ENCODE data around the gene LTV1.
A peak's percentile ranks its signal among the peaks of the same experiment; 100 is the strongest.
"Not testable (repeated sequence)": the region's sequence is repeated elsewhere in the genome, so short reads cannot be mapped to it uniquely, and the experiment has no call there.

Gene LTV1, protein sequence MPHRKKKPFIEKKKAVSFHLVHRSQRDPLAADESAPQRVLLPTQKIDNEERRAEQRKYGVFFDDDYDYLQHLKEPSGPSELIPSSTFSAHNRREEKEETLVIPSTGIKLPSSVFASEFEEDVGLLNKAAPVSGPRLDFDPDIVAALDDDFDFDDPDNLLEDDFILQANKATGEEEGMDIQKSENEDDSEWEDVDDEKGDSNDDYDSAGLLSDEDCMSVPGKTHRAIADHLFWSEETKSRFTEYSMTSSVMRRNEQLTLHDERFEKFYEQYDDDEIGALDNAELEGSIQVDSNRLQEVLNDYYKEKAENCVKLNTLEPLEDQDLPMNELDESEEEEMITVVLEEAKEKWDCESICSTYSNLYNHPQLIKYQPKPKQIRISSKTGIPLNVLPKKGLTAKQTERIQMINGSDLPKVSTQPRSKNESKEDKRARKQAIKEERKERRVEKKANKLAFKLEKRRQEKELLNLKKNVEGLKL

DNA sequence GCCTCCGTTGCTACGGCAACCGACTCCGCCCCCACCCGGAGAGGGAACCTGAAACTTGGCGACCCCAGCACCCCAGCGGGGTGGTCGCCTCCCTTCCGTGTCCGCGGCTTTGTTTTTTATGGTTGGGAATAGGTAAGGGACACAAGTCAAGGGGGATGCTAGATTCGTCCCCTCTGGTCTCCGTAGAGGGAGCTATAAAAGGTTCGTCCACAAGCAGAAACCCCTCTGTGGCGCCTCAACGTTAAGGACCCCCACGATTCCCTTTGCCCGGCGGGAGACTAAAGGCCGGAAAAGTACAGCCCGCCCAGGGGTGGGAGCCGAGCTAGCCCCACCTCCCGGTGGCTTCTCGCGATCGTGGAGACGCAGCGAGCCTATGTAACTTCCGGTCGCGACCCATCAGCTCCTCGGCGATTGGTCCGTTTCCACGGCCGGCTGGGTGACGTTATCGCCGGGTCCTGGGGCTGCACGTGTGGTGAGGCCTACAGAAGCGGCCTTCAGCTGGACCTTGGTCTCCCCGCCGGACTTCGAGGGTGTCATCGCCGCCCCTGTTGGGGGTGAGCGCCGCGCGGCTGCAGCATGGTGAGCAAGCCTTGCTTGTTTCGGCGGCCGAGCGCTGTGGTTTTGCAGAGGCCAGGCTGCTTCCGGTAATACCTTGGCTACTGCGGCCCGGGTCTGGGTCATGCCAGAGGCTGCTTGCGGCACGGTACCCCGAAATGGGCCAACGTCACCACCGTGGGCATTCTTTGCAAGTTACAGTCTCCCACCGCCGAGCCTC, at the start of gene LTV1:
LTV1 (plus strand) TSS at position 437 of the 775 bp plus-strand sequence; CDS start at position 577, 140 bp downstream.
- peak; percentile 97 for DNase-seq

DNA sequence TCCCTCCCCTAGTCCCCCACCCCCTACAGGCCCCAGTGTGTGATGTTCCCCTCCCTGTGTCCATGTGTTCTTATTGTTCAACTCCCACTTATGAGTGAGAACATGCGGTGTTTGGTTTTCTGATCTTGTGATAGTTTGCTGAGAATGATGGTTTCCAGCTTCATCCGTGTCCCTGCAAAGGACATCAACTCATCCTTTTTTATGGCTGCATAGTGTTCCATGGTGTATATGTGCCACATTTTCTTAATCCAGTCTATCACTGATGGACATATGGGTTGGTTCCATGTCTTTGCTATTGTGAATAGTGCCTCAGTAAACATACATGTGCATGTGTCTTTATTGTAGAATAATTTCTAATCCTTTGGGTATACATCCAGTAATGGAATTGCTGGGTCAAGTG, 46.6 kb upstream of the LTV1 start:
- not testable (repeated sequence) for DNase-seq

DNA sequence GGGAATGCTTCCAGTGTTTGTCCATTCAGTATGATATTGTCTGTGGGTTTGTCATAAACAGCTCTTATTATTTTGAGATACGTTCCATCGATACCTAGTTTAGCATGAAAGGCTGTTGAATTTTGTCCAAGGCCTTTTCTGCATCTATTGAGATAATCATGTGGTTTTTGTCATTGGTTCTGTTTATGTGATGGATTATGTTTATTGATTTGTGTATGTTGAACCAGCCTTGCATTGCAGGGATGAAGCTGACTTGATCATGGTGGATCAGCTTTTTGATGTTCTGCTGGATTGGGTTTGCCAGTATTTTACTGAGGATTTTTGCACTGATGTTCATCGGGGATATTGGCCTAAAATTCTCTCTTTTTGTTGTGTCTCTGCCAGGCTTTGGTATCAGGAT, 44.7 kb upstream of the LTV1 start:
- DNase-seq: not testable (repeated sequence)

DNA sequence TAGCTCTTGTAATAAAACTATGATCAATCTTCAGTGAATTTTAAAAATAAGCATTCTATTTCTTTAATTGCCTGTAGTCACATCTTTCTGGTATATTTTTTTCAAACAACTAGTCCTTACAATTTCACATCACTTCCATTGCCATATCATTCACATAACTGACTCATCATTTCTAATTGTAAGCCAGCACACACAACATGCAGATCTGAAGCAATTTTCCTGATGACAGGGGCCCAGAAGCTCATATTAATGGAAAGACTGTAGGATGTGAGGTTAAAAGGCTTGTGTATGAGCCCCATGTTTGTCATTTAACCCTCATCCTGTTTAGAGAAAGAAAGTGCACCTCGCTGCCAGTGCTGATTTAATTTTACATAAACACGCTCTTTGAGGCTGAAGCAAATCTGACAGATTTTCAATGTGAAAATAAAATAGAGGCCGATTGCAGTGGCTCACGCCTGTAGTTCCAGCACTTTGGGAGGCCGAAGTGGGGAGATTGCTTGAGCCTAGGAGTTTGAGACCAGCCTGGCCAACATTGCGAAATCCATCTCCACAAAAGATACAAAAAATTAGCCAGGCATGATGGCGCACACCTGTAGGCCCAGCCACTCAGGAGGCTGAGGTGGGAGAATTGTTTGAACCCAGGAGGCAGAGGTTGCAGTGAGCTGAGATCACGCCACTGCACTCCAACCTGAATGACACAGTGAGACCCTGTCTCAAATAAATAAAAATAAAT, 40.1 kb upstream of the LTV1 start:
- no peak for DNase-seq

DNA sequence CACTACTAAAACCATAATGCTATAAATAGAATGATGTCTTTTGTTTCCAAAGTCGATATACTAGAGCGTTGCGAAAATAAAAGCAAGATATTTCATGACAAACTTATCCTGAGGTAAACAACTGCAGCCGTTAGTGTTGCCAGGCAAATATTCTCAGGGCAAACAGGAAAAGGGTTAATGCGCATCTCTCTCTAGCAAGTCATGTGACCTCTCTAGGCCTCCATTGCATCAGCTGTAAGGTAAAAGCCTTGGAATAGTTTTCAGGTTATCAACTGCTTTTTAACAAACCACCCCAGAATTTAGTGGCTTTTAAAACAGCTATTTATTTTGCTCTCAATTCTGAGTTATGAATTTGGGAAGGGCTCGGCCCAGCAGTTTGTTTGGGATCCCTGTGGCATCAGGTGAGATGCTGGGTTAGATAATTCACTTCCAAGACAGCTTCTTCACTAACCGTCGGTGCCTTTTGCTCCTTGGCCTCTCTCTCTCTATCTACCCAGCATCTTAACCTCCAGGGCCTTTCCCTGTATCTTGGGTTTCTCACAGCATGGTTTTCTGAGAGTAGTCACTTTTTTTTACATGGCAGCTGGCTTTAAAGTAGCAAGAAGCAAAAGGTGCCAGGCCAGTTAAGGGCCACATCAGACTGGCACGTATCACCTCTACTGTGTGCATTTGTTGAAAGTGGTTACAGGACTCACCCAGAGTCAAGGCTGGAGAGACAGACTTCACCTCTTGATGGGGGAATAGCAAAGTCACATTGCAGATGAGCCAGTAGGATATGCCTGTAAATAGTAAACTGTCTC, 39.2 kb upstream of the LTV1 start:
- no peak for DNase-seq

DNA sequence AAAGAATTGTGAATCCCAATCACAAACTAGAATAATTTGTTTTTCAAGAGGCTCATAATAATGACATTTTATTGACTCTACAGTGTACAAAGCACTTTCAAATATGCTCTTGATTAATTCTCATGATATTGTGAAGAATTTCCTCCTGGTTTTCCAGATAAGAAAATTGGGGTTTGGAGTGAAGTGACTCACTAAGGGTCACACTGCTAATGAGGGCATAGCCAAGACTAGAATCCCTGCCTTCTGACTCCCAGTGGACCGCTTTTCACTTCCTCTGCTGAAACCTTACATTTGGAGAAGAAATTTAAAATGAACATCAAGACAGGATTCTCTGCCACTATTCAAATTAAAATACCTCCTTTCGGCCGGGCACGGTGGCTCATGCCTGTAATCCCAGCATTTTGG, 38.3 kb upstream of the LTV1 start:
- no peak for DNase-seq

DNA sequence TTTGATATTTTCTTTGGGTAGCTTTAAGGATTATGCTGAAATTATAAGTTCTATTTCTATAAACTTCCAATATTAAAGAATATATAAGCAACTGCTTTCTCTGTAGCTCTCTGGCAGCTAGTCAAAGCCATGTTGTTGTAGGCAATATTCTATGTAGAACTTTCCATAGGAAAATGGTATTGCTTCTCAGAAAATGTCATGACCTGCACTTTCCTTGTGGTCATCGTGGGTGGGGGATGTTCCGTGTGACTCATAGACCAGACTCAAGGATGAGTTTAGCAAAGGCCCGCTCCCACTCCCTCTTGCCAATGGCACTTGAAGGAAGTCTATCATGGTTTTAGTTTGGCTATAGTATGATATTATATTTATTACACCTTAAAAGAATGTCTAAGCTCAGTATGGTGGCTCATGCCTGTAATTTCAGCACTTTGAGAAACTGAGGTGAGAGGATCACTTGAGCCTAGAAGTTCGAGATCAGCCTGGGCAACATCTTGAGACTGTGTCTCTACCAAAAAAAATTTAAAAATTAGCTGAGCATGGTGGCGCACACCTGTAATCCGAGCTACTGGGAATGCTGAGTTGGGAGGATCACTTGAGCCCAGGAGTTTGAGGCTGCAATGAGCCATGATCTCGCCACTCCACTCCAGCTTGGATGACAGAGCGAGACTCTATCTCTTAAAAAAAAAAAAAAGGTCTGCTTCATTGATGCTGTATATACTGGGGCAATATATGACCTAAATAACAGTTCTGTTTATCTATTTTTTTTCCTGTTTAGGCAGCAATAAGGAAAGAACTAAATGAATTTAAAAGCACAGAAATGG, 36.6 kb upstream of the LTV1 start:
- no peak for DNase-seq

DNA sequence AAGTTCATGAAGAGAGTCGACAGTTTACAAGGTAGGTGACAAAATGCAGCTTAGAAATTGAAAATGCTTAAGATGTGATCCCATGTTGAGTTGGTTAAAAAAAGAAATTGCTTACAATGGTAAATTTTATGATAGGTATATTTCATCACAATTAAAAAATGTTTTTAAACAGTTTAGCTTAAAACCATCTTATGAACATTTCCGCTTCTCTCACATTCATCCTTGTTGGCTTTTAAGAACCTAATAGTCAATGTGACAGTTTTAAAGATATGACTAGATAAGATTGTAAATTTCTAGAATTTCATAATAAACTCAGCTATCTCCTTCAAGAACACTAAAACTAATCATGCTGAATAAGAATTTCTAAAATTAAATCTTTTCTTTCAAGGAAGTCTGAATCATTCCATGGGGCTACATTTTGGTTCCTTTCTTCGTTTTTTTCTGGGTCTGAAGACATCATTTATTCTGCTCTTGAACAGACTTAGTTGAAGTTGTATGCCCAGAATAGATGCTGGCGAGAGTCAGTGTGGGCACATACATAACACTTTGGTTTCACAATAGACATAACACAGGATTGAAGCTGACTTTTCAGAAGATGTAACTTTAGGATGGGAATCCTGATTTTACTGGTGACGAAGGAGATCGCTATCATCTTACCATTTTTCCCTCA, 35.9 kb upstream of the LTV1 start:
- no peak for DNase-seq

DNA sequence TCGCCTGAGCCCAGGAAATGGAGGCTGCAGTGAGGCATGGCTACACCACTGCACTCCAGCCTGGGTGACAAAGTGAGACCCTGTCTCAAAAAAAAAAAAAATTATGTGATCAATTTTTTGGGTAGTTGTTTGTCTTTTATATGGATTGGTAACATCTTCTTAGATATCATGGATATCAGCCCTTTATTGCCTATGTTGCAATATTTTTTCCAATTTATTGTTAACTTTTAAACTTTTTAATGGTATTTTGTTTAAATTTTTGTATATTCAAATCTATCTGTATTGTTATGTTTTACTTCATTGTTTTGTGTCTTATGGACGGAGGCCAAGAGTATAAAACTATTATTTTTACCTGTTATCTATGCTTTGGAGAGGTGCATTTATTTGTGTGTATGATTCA, 32.4 kb upstream of the LTV1 start:
- DNase-seq: no peak

DNA sequence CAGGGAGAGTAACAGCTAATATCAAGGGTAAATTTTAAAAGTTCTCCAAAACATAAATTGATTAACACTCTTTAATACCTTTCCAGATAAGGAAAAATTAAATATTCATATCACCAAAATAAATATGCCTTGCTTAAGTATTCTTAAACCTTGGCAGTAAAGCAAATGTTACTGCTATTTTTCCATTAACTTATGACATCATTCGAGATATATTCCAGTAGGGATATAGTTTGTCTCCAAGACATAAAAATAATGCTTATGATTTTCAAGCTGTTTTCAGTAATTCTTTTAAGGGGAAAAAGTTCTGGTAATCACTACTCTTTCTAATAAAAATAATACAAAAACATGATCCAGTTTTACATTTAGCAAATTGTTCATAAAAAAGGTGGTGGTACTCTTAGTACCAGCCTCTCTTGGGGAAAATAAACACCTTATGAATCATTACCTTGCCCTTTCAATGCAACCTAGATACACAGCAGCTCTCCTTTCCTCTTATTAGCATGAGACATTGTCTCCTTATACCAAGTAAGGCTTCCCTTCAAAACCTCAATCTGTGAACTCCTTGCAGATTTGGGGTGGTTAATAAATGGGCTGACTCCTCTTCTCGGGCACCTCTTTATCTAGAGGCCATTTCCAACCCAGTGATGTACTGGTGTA, 31.5 kb upstream of the LTV1 start:
- DNase-seq: no peak

DNA sequence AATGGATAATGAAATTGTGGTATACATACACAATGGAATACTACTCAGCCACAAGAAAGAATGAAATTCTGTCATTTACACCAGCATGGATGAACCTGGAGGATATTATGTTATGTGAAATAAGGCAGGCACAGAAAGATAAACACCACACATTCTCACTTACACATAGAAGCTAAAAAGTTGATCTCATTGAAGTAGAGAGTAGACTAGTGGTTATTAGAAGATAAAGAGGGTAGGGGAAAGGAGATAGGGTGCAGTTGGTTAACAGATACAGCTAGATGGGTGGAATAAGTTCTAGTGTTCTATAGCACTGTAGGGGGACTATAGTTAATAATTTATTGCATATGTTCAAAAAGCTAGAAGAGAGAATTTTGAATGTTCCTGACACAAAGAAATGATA, 25.5 kb upstream of the LTV1 start:
- no peak for DNase-seq

DNA sequence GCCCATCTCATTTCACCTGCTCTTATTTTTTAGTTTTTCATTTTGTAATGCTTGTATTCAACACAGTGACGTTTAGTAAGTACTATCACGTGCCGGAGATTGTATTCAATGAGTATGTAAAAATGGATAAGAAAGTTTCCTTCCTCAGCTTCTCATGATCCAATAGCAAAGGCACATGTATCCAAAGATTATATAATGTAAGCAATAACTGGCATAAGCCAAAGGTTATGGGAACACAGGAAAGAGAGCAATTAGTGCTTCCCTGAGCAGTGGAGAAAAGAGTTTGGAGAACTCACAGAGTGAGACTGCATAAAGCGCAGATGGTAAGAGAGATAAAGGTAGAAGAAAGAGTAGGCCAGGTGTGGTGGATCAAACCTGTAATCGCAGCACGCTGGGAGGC, 21.8 kb upstream of the LTV1 start:
- DNase-seq: no peak

DNA sequence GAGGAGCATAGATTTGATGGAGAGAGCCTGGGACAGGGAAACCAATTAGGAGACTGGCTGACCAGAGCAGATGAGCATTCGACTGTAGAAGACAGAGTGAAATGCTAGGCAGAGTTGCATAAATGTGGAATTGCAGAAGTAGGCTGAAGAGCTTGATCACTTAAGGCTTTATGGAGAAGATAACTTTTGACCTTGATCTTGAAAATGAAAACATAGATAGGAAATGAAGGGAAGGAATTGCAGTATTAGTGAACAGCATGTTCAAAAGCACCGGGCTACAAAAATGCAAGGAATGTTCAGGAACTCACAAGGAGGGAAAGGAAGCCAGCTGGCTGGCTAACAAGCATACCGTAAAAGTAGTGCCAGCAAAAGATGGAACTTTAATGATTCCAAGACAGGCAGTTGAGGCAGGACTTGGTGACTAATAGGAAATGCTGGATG, 20.5 kb upstream of the LTV1 start:
- DNase-seq: no peak

DNA sequence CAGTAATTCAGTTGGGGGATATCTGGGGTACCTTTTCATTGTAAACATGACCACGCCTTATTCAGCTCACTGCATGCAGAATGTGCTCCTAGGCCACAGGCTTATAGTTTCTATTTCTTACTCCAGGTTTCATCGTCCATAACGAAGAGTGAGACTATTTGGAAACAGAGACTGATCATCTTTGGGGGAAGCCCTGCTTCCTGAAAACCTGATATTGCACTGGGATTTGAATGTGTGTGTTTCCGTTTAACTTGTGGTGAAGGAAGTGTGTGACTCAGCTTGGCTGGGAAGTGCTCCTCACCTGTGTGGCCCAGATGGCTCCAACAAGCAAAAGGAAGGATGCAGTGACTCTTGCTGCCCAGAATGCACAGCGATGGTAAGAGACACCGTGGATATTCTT, 19.6 kb upstream of the LTV1 start:
- no peak for DNase-seq

DNA sequence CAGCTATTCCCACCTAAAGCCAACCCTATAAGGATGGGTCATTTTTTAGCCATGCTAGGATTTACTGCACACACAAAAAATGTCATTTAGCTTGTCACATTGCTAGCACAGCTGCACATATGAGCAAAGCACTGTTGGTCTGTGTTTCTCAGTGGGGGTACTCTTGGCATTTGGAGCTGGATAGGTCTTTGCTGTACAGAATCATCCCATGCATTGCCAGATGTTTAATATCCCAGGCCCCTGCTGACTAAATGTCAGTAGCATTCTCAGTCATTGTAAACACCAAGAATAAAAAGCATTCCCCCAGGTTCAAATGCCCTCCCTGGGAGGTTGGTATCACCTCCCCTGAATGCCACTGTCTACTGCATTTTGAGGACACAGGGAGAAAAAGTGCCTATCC, 14.6 kb upstream of the LTV1 start:
- no peak for DNase-seq

DNA sequence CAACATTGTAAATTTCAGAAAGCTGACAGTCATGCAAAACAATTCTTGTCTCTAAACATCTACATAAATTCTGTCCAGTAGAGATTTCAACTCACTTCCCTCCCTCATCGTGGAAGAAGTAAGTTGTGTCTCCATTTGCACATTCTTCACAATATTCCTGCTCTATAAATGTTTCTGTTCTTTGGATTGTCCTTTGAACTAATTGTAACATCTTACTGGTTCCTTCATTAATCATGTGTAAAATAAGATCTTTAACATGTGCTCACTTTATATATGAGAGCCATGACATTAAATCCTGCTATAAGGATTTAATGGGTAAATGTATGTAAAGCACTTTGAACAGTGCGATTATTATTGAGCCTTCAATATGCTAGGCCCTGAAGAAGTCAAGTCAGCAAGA, 7.0 kb upstream of the LTV1 start:
- no peak for DNase-seq

DNA sequence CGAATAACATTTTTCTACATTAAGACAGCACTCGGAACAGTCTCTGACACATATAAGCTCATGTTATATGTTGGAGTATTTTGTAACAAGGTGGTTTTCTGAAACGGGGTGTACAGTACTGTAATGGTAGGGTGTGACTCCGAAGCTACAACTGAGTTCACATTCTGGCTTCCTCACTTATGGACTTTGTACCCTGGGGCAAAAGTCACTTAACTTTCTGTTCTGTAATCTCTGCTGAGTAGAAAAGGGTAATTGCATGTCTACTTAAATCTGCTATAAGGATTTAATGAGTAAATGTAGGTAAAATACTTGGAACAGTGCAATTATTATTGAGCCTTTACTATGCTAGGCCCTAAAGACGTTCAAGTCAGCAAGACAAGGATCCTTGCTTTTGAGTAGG, 4.7 kb upstream of the LTV1 start:
- DNase-seq: no peak

DNA sequence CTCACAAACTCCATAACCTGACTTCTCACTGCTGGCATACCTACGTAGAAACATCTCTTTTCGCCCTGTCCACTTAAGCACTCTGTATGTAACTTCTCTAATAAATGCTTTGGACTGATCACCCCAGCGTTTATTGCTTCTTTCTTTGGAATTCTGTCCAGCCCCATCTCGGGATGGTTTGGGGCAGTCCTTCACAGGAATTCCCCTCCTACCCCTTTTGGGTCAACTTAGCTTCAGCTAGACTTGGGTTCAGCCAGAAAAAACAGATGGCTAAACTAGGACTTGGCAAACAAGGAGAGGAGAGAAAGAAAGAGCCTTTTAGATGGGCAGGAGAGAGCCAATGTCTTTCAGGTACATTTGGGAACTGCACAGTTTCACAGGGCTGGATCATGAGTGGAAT, 3.9 kb upstream of the LTV1 start:
- DNase-seq: no peak

DNA sequence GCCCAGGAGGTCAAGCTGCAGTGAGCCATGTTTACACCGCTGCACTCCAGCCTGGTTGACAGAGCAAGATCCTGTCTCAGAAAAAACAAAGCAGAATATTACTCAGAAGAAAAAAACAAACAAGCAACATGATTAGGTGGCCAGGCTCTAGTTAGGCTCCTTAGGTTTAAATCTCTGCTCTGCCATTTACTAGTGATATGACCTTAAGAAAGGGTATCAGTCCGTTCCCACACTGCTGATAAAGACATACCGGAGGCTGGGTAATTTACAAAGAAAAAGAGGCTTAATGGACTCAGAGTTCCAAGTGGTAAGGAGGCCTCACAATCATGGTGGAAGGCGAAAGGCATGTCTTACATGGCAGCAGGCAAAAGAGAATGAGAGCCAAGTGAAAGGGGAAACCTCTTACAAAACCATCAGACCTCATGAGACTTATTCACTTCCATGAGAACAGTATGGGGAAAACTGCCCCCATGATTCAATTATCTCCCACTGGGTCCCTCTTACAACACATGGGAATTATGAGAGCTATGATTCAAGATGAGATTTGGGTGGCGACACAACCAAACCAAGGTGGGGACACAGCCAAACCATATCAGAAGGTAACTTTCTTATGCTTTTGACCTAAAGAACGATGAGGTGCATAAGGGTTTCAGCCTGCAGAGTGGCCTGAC, 2.4 kb upstream of the LTV1 start:
- no peak for DNase-seq

DNA sequence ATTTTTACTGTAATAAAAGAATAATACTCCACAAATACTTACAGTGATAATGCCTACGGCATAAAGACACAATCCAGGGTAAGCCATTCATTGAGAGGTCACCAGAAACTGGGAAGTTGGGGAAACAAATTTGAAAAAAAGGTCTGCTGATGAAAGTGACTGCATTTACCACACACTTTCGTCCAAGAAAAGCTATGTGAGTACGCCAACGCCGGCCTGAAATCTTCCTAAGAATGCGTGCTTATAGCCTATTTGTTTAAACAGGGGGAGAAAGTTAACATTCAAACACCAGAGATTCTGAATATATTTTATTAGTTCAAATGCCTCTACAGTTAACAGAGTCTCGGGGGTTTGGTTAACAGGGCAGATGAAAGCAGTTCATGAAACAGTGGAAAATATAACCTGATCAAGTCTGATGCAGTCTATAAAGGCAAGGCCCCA, 657 bp upstream of the LTV1 start:
- peak; percentile 56 for DNase-seq
